C4-2B (cell line): ENCODE data around the gene P2RX6.
"Not testable (repeated sequence)": the region's sequence is repeated elsewhere in the genome, so short reads cannot be mapped to it uniquely, and the experiment has no call there.

ENCODE experiments used
- ZFX ChIP-seq: fragments of 450-650 bp; IDR thresholded peaks from 2 replicates; pipeline ENCODE4 v1.6.1; 2017
- TF ChIP-seq, protein P1 (sequence below): fragments of 450-650 bp; conservative IDR thresholded peaks from 2 replicates; pipeline ENCODE4 v1.5.1; 2017; ENCODE audit warnings: mild to moderate bottlenecking

DNA sequence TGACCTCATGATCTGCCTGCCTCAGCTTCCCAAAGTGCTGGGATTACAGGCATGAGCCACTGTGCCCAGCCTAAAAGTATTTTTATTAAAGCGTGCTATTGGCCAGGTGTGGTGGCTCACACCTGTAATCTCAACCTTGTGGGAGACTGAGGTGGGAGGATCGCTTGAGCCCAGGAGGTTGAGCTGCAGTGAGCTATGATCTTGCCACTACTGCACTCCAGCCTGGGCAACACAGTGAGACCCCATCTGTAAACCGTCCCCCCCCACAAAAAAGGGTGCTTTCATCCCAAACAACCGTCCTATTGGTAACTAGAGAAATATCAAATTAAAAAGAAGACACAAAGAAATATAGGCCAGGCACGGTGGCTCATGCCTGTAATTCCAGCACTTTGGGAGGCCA is 24.2 kb downstream of the P2RX6 start:
- TF ChIP-seq, protein P1, sequence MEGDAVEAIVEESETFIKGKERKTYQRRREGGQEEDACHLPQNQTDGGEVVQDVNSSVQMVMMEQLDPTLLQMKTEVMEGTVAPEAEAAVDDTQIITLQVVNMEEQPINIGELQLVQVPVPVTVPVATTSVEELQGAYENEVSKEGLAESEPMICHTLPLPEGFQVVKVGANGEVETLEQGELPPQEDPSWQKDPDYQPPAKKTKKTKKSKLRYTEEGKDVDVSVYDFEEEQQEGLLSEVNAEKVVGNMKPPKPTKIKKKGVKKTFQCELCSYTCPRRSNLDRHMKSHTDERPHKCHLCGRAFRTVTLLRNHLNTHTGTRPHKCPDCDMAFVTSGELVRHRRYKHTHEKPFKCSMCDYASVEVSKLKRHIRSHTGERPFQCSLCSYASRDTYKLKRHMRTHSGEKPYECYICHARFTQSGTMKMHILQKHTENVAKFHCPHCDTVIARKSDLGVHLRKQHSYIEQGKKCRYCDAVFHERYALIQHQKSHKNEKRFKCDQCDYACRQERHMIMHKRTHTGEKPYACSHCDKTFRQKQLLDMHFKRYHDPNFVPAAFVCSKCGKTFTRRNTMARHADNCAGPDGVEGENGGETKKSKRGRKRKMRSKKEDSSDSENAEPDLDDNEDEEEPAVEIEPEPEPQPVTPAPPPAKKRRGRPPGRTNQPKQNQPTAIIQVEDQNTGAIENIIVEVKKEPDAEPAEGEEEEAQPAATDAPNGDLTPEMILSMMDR = not testable (repeated sequence)
- not testable (repeated sequence) for TF ChIP-seq ZFX
